Measurements from ENCODE around the gene TNIK.

The TNIK gene

GRCh38 chr3:171140246-171140645 lies 320.0 kb downstream of the TNIK start:
- ChIA-PET POLR2A (ENCODE audit: low non-redundant PET) (no interaction called here), CTCF (no interaction called here)
- no peak overlapping the region for H3K27ac ChIP-seq
- TF ChIP-seq, protein P1, sequence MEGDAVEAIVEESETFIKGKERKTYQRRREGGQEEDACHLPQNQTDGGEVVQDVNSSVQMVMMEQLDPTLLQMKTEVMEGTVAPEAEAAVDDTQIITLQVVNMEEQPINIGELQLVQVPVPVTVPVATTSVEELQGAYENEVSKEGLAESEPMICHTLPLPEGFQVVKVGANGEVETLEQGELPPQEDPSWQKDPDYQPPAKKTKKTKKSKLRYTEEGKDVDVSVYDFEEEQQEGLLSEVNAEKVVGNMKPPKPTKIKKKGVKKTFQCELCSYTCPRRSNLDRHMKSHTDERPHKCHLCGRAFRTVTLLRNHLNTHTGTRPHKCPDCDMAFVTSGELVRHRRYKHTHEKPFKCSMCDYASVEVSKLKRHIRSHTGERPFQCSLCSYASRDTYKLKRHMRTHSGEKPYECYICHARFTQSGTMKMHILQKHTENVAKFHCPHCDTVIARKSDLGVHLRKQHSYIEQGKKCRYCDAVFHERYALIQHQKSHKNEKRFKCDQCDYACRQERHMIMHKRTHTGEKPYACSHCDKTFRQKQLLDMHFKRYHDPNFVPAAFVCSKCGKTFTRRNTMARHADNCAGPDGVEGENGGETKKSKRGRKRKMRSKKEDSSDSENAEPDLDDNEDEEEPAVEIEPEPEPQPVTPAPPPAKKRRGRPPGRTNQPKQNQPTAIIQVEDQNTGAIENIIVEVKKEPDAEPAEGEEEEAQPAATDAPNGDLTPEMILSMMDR (conservative IDR thresholded peaks at IDR 0.05; ENCODE audit: low read depth), result no peak
- DNase-seq (ENCODE audit: low spot score), result no peak

DNA sequence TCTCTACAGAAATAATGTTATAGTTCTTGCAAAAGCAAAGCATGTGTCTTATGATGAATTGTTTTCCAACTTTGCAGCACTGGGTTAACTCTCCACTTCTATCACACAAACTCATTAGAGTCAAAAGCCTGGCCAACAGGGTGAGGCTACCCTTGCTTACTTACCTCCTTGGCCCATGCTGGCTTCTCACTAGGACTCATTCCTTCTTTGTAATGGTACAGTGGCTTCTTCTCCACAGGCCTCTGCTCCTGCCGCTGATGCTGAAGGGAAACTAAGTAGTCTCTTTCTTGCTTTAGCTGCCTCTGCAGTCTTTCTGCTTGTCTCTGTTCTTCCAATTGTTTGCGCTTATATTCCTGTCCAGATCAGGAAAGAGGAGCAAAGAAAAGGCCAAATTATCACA lies 322.2 kb downstream of the TNIK start:
- TF ChIP-seq, protein P1 (conservative IDR thresholded peaks at IDR 0.05; ENCODE audit: low read depth), result no peak
- ChIA-PET CTCF (no interaction called here), POLR2A (ENCODE audit: low non-redundant PET) (no interaction called here)

GRCh38 chr3:171135549-171135948 lies 324.7 kb downstream of the TNIK start:
- POLR2A ChIA-PET (ENCODE audit: low non-redundant PET), result no interaction called here

More for the DNA sequence above, 322.2 kb downstream of the TNIK start:
- no peak for DNase-seq (ENCODE audit: low spot score)
- no peak overlapping the region for H3K27ac ChIP-seq

GRCh38 chr3:171133796-171134569 lies 326.2 kb downstream of the TNIK start:
- TF ChIP-seq, protein P1 (conservative IDR thresholded peaks at IDR 0.05; ENCODE audit: low read depth), result no peak
- DNase-seq (ENCODE audit: low spot score), result no peak
- ChIA-PET POLR2A (ENCODE audit: low non-redundant PET) (no interaction called here), CTCF (no interaction called here)
- H3K27ac ChIP-seq, result no peak overlapping the region

More at GRCh38 chr3:171135549-171135948, 324.7 kb downstream of the TNIK start:
- TF ChIP-seq, protein P1 (conservative IDR thresholded peaks at IDR 0.05; ENCODE audit: low read depth), result no peak
- CTCF ChIA-PET, result no interaction called here
- no peak overlapping the region for H3K27ac ChIP-seq
- no peak for DNase-seq (ENCODE audit: low spot score)

DNA sequence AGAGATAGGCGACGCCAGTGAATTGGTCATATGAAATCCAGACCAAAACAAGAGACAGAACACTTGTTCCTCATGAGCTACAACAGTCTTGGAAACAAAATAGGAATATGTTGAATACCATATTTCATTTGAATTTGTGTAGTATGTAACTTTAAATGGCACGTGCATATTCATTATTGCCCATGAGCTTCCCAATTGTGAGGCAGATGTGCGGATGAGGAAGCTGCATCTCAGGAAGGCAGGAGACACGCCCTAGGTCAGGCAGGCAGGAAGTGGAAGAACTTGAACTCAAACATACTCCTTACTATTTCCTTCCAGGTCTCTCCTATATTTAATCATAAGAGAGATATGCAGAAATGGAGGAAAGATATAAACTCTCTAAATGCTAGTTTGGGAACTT lies 326.9 kb downstream of the TNIK start:
- H3K27ac ChIP-seq, result no peak overlapping the region
- ChIA-PET POLR2A (ENCODE audit: low non-redundant PET) (no interaction called here), CTCF (no interaction called here)
- DNase-seq (ENCODE audit: low spot score), result no peak
- TF ChIP-seq, protein P1 (conservative IDR thresholded peaks at IDR 0.05; ENCODE audit: low read depth), result no peak

- no peak overlapping the region for H3K27ac ChIP-seq
- ChIA-PET POLR2A (ENCODE audit: low non-redundant PET) (no interaction called here), CTCF (no interaction called here)
- TF ChIP-seq, protein P1 (conservative IDR thresholded peaks at IDR 0.05; ENCODE audit: low read depth), result no peak
- DNase-seq (ENCODE audit: low spot score), result peak; percentile 41
These were observed 327.3 kb downstream of the TNIK start for GRCh38 chr3:171132873-171133272.

Measured in RWPE1 (cell line).